Hypothalamus (tissue), 51 donors: ENCODE data around the gene NTSR1.
A peak's percentile ranks its signal among the peaks of the same experiment; 100 is the strongest.

ENCODE experiments used
- DNase-seq, 51 donors: peaks; one replicate each; lab custom pipeline; 2025; lab: John Stamatoyannopoulos, UW

The NTSR1 gene

GRCh38 chr20:62723768-62724450, 15.3 kb downstream of the NTSR1 start:
- DNase-seq: no peak

- no peak for DNase-seq
Observed at GRCh38 chr20:62724692-62725595, 16.3 kb downstream of the NTSR1 start.

GRCh38 chr20:62725596-62726268, 17.1 kb downstream of the NTSR1 start:
- no peak for DNase-seq

GRCh38 chr20:62726276-62726675, 17.6 kb downstream of the NTSR1 start:
- no peak for DNase-seq

GRCh38 chr20:62726716-62727583, 18.3 kb downstream of the NTSR1 start:
- DNase-seq: no peak

- no peak for DNase-seq
Observed at GRCh38 chr20:62727584-62728027, 19.0 kb downstream of the NTSR1 start.

GRCh38 chr20:62728028-62728780, 19.6 kb downstream of the NTSR1 start:
- DNase-seq: no peak

GRCh38 chr20:62728781-62729300, 20.2 kb downstream of the NTSR1 start:
- DNase-seq: no peak

- no peak for DNase-seq
Observed at GRCh38 chr20:62730481-62730880, 21.8 kb downstream of the NTSR1 start.

GRCh38 chr20:62732031-62732760, 23.6 kb downstream of the NTSR1 start:
- no peak for DNase-seq

- DNase-seq: no peak
Observed at GRCh38 chr20:62732842-62733525, 24.3 kb downstream of the NTSR1 start.

GRCh38 chr20:62733526-62733842, 24.8 kb downstream of the NTSR1 start:
- DNase-seq: no peak

- DNase-seq: no peak
Observed at GRCh38 chr20:62733891-62734290, 25.3 kb downstream of the NTSR1 start.

- DNase-seq: no peak
Observed at GRCh38 chr20:62734326-62734725, 25.7 kb downstream of the NTSR1 start.

- DNase-seq: no peak
Observed at GRCh38 chr20:62734881-62735280, 26.2 kb downstream of the NTSR1 start.

- peak in 1 of 51 donors; percentile 30 for DNase-seq
Observed at GRCh38 chr20:62735331-62735821, 26.7 kb downstream of the NTSR1 start.

- DNase-seq: no peak
Observed at GRCh38 chr20:62736026-62736406, 27.4 kb downstream of the NTSR1 start.
